Progenitor cell of endocrine pancreas (in vitro differentiated cells): ENCODE results near the gene DARS1. TPM values are rescaled to one million over a fixed set of nuclear protein-coding genes. Genes with fewer than 3 reads are reported as not detected.

Source experiments
- DNase-seq: peaks from one replicate; pipeline ENCODE4 v3.0.0; 2021; ENCODE audit warnings: low spot score; ENCODE audit not compliant: unreplicated experiment
- H3K27ac Mint-ChIP-seq: 2 replicates; pipeline ENCODE4 v1.8.0; 2021; ENCODE audit warnings: mild to moderate bottlenecking, moderate library complexity, mixed read lengths
- H3K27me3 Mint-ChIP-seq: 2 replicates; pipeline ENCODE4 v1.8.0; 2021; ENCODE audit warnings: mixed read lengths
- H3K36me3 Mint-ChIP-seq: 2 replicates; pipeline ENCODE4 v1.8.0; 2022; ENCODE audit warnings: mixed read lengths; ENCODE audit not compliant: insufficient read depth
- H3K4me1 Mint-ChIP-seq: 2 replicates; pipeline ENCODE4 v1.8.0; 2021; ENCODE audit warnings: low read depth, mixed read lengths
- H3K4me3 Mint-ChIP-seq: 2 replicates; pipeline ENCODE4 v1.8.0; 2021; ENCODE audit warnings: low read depth, mild to moderate bottlenecking, moderate library complexity, mixed read lengths
- H3K9me3 Mint-ChIP-seq: 2 replicates; pipeline ENCODE4 v1.8.0; 2021; ENCODE audit warnings: low read depth, mixed read lengths
- total RNA-seq: library from RNA; stranded (reverse); gene quantifications from 2 replicates; pipeline ENCODE4 v1.2.1, GENCODE V29; 2021
- TF ChIP-seq, protein P1 (sequence below): fragments of 200-600 bp; sonication (generic); IDR thresholded peaks from one replicate; pipeline ENCODE4 v1.5.0; 2021; ENCODE audit warnings: antibody characterized with exemption, mild to moderate bottlenecking; ENCODE audit not compliant: unreplicated experiment

DARS1 gene
- total RNA-seq, 1 donor from 2014 or later, result 69.7 TPM

DNA sequence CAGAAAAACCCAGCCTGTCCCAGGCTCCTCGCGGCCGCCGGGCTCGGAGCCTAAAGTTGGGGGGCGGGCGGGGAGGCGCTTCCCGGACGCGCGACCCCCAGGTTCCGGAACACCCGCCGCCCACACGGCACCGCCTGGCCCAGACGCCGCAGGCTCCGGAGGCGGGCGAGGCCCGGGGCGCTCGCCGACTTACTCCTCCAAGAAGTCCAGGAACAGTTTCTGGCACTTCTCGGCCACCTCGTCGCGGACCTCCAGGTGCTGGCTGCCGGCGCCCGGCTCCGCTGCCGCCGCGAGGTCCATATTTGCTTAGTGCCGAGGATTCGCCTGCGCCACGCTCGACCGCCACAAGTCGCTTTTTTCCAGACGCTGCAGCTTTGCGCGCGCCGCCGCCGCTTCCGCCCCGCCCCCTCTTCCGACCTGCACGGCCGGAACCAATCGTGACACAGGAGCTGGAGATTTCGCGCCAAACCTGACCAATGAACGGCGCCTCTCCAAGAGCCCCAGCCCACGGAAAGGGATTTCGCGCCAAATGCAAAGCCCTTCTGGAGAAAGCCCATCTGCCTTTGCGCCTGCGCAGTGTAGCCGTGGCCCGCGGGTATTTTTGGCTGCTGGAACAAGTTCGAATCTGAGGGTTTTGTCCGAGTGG is 109.2 kb downstream of the DARS1 start, which contains the start of gene MCM6:
TSS of gene MCM6 (minus strand) at position 378 of the 646 bp plus-strand sequence. CDS start at position 300, 78 bp downstream.
- Mint-ChIP-seq H3K9me3 (peaks cover 11% of the 10 kb centered on the region), H3K36me3 (peaks cover 2% of the 10 kb centered on the region), H3K4me1 (peaks cover 20% of the 10 kb centered on the region), H3K27me3 (peaks cover 5% of the 10 kb centered on the region), H3K27ac (peak within 1 kb of the TSS; percentile 93), H3K4me3 (peak within 1 kb of the TSS; percentile 89)
- peak; percentile 93 for DNase-seq
- TF ChIP-seq, protein P1, sequence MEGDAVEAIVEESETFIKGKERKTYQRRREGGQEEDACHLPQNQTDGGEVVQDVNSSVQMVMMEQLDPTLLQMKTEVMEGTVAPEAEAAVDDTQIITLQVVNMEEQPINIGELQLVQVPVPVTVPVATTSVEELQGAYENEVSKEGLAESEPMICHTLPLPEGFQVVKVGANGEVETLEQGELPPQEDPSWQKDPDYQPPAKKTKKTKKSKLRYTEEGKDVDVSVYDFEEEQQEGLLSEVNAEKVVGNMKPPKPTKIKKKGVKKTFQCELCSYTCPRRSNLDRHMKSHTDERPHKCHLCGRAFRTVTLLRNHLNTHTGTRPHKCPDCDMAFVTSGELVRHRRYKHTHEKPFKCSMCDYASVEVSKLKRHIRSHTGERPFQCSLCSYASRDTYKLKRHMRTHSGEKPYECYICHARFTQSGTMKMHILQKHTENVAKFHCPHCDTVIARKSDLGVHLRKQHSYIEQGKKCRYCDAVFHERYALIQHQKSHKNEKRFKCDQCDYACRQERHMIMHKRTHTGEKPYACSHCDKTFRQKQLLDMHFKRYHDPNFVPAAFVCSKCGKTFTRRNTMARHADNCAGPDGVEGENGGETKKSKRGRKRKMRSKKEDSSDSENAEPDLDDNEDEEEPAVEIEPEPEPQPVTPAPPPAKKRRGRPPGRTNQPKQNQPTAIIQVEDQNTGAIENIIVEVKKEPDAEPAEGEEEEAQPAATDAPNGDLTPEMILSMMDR, result peak; percentile 25

DNA sequence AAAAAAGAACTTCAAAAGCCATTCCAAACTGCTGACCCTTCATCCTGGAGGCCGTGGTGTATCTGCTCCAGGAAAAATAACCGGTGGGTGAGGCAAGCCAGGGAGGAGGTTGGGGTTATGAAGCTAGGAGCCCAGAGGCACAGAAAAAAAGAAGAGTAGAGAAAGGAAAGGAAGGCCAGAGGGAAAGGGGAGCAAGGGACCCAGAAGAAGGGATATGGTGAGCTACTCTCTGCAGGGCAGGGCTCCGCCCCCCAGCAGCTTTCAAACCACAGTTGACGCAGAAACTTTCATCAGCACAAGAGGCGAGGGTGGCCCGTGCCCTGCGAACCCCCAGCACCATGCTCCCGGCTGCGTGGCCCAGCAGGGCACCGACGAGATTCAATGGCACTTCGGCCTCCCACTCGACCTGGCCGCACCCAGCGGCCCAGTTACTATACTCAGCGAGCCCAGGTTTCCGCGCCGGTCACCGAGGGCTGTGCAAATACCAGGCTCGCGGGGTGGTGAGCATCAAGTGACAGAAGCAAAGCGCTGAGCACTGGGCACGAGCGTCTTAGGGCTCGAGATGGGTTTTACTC is 109.8 kb downstream of the DARS1 start:
- Mint-ChIP-seq H3K9me3 (peaks cover 11% of the 10 kb centered on the region), H3K36me3 (peaks cover 5% of the 10 kb centered on the region), H3K4me3 (peak overlapping the region; percentile 89), H3K4me1 (peaks cover 20% of the 10 kb centered on the region), H3K27me3 (peaks cover 5% of the 10 kb centered on the region), H3K27ac (peak overlapping the region; percentile 93)
- DNase-seq, result peak; percentile 30
- TF ChIP-seq, protein P1, result no peak

DNA sequence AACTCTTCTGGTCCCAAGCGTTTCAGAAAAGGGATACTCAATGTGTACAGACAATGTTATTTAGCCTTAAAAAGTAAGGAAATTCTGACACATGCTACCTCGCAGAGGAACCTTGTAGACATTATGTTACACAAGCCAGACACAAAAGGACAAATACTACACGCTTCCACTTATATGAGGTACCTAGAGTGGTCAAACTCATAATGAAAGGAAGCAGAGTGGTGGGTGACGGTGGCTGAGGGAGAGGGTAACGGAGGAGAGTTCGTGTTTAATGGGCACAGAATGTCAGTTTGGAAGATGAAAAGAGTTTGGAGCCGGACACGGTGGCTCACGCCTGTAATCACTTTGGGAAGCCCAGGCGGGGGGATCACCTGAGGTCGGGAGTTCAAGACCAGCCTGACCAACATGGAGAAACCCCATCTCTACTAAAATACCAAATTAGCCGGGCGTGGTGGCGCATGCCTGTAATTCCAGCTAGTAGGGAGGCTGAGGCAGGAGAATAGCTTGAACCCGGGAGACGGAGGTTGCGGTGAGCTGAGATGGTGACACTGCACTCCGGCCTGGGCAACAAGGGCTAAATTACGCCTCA is 110.6 kb downstream of the DARS1 start:
- Mint-ChIP-seq H3K4me3 (peak overlapping the region; percentile 89), H3K4me1 (peaks cover 20% of the 10 kb centered on the region), H3K27me3 (peaks cover 5% of the 10 kb centered on the region), H3K9me3 (peaks cover 11% of the 10 kb centered on the region), H3K27ac (peak overlapping the region; percentile 65), H3K36me3 (peaks cover 8% of the 10 kb centered on the region)
- no peak for DNase-seq
- TF ChIP-seq, protein P1, result no peak

DNA sequence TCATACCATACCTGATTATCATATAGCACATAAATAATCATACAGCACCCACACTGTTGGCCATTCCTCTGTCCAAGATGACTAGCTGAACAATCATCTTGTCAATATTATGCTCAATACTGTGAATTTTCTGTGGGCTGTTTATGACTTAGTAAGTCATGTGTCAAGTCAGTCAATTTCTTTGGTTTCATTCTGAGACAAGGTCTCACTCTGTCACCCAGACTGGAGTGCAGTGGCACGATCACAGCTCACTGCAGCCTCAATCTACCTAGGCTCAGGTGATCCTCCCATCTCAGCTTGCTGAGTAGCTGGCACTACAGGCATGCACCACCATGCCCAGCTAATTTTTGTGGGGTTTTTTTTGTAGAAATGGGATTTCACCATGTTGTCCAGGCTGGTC is 114.9 kb downstream of the DARS1 start:
- H3K36me3 Mint-ChIP-seq, result peaks cover 20% of the 10 kb centered on the region
- no peaks in the 10 kb centered on the region for H3K9me3 Mint-ChIP-seq
- no peaks in the 10 kb centered on the region for H3K27me3 Mint-ChIP-seq
- peaks cover 18% of the 10 kb centered on the region for H3K4me1 Mint-ChIP-seq
- no peak overlapping the region for H3K4me3 Mint-ChIP-seq
- no peak for DNase-seq
- TF ChIP-seq, protein P1, result no peak
- H3K27ac Mint-ChIP-seq, result no peak overlapping the region

DNA sequence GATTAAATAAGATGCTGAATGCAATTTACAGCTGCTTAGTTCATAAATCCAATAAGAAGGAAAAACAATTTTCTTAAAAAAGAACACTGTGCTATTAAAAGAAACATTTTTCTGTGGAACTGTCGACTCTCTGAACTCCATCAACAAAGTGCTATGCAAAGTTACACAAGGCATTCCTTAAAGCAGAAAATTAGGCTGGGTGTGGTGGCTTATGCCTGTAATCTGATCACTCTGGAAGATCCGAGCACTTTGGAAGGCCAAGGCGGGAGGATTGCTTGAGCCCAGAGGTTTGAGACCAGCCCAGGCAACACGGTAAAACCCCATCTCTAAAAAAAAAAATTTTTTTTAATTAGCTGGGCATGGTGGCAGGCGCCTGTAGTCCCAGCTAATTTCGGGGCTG is 122.2 kb downstream of the DARS1 start:
- Mint-ChIP-seq H3K36me3 (peaks cover 33% of the 10 kb centered on the region), H3K4me3 (no peak overlapping the region), H3K27ac (no peak overlapping the region), H3K27me3 (no peaks in the 10 kb centered on the region), H3K9me3 (no peaks in the 10 kb centered on the region), H3K4me1 (no peaks in the 10 kb centered on the region)
- DNase-seq, result no peak
- TF ChIP-seq, protein P1, result no peak
